GM18867 (cell line): ENCODE results near the gene CELSR3.

Experiments
- ATAC-seq: cut with Tn5 transposase; IDR thresholded peaks from one replicate; pipeline ENCODE4 v1.9.1; 2021; ENCODE audit warnings: mild to moderate bottlenecking, moderate library complexity; ENCODE audit not compliant: unreplicated experiment

CELSR3 gene

GRCh38 chr3:48587686-48588085 lies 75.0 kb downstream of the CELSR3 start:
- no peak for ATAC-seq
